Skeletal muscle tissue (tissue), 4 donors: Measurements from ENCODE around the gene ATPAF2. TPM values are rescaled to one million over a fixed set of nuclear protein-coding genes. Genes with fewer than 3 reads are reported as not detected.
A peak's percentile ranks its signal among the peaks of the same experiment; 100 is the strongest.
"Not testable (repeated sequence)": the region's sequence is repeated elsewhere in the genome, so short reads cannot be mapped to it uniquely, and the experiment has no call there.

Experiments
- H3K27ac ChIP-seq: one replicate; pipeline ENCODE4 v1.7.0; 2013; ENCODE audit warnings: mild to moderate bottlenecking, low read depth, low read length, inconsistent platforms
- H3K27me3 ChIP-seq, 3 donors: one replicate each; pipeline ENCODE4 v1.7.0; 2013; ENCODE audit warnings: low read length in 3 of 3; ENCODE audit not compliant: control insufficient read depth in 3 of 3, insufficient read depth in 3 of 3
- H3K36me3 ChIP-seq, 3 donors: one replicate each; pipeline ENCODE4 v1.7.0; 2013; ENCODE audit warnings: low read length in 3 of 3; ENCODE audit not compliant: control insufficient read depth in 3 of 3, insufficient read depth in 3 of 3
- H3K4me1 ChIP-seq, 3 donors: one replicate each; pipeline ENCODE4 v1.7.0; 2013; ENCODE audit warnings: low read length in 3 of 3, mild to moderate bottlenecking in 3 of 3; ENCODE audit not compliant: control insufficient read depth in 3 of 3, insufficient read depth in 3 of 3
- H3K4me3 ChIP-seq, 3 donors: one replicate each; pipeline ENCODE4 v1.7.0; 2013; ENCODE audit warnings: low read length in 3 of 3
- H3K9ac ChIP-seq, 3 donors: one replicate each; pipeline ENCODE4 v1.7.0; 2013; ENCODE audit warnings: low read length in 3 of 3, mild to moderate bottlenecking in 3 of 3, moderate library complexity in 2 of 3, low read depth in 1 of 3
- H3K9me3 ChIP-seq, 3 donors: one replicate each; pipeline ENCODE4 v1.7.0; 2013; ENCODE audit warnings: low read length in 3 of 3; ENCODE audit not compliant: control insufficient read depth in 3 of 3
- total RNA-seq: library from RNA; depleted of rRNA; stranded (reverse); fragments of >200 nt; gene quantifications from one replicate; pipeline ENCODE4 v1.2.3, GENCODE V29; 2014
- donor health status: Osteomylitis.

The ATPAF2 gene
- total RNA-seq, 1 donor from 2014 or later = 19.3 TPM

DNA sequence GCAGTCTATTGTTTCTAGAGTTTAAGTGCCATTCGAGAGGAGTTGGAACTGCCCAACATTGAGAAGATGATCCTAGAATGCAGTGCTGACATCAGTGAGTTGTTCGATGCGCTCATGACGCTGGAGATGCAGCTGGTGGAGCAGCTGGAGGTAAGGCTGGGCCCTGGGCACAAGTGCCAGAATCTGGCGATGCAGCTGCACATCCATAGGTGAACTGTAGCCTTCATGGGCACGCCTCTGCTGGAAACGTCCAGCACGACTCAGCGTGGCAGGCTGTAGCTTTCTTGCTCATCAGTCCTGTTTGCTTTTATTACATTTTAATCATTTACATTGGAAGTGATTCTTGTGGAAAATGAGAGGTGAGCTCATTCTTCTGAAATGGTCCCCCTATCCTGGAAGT lies 34.6 kb downstream of the ATPAF2 start:
- no peaks in the 10 kb centered on the region for H3K9me3 ChIP-seq
- H3K4me3 ChIP-seq = no peak overlapping the region

DNA sequence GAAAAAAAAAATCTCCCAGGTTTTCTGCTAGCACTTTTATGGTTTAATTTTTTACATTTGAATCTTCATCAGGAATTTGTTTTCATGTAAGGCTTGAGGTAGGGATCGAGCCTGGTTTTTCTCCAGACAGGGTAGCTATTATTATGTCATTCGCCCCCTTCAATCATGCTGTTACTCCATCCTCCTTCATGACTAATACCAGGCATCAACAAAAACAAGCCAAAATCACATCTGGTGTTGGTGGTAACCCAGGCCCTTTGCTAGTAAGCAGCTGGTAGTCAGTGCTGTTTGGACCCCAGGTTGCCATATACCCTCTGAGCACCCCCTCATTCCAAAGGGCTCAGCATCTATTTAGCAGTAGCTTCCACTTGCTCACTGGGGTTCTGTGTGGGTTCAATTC lies 36.8 kb downstream of the ATPAF2 start:
- Histone ChIP-seq H3K4me1 (peaks cover 10 to 22% (median 15%) of the 10 kb centered on the region in 3 donors), H3K9me3 (no peaks in the 10 kb centered on the region), H3K36me3 (peaks cover 0 to 4% (median 0%) of the 10 kb centered on the region in 3 donors), H3K9ac (no peak overlapping the region), H3K27ac (no peak overlapping the region), H3K4me3 (no peak overlapping the region), H3K27me3 (no peaks in the 10 kb centered on the region)

More for the DNA sequence above, 34.6 kb downstream of the ATPAF2 start:
- H3K36me3 ChIP-seq = peaks cover 3 to 7% (median 4%) of the 10 kb centered on the region in 3 donors
- H3K4me1 ChIP-seq = peaks cover 10 to 22% (median 15%) of the 10 kb centered on the region in 3 donors
- H3K27me3 ChIP-seq = no peaks in the 10 kb centered on the region
- H3K27ac ChIP-seq = peak overlapping the region; percentile 25
- no peak overlapping the region for H3K9ac ChIP-seq

DNA sequence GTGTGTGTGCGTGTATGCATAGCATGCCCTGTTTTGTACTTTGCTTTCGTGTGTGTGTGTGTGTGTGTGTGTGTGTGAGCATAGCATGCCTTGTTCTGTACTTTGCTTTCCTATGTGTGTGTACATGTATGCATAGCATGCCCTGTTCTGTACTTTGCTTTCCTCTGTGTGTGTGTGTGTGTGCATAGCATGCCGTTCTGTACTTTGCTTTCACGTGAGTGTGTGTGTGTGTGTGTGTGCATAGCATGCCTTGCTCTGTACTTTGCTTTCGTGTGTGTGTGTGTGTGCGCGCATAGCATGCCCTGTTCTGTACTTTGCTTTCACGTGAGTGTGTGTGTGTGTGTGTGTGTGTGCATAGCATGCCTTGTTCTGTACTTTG lies 38.9 kb downstream of the ATPAF2 start:
- no peak overlapping the region for H3K9ac ChIP-seq
- H3K4me3 ChIP-seq = no peak overlapping the region
- H3K27ac ChIP-seq = no peak overlapping the region
- H3K27me3 ChIP-seq = no peaks in the 10 kb centered on the region
- peaks cover 3 to 12% (median 7%) of the 10 kb centered on the region in 3 donors for H3K4me1 ChIP-seq
- no peaks in the 10 kb centered on the region for H3K9me3 ChIP-seq
- H3K36me3 ChIP-seq = no peaks in the 10 kb centered on the region

DNA sequence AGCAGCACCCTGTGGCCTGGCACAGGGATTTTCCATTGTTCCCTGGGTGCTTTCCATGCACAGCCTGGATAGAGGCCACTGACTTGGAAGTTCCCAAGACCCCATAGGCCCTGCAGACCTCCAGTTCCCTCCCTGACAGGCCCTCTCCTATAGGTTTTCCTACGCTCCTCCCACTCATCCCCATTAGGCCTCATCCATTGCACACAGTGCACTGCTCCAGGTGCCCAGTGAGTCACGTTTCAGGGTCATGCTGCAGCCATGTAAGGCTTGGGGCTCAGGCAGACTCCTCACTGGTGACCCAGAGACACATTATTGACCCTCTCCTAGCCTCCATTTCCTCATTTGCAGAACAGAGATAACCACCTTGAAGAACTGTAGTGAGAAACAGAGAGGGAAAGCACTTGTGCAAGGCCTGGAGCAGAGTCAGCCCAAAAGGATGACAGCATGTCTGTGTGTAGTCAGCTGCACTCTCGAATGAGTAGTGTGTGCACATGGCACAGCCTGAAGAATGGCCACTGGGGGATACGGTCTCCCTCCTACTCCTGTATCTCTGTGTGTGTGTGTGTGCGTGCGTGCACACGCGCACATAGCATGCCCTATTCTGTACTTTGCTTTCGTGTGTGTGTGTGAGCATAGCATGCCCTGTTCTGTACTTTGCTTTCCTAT lies 39.5 kb downstream of the ATPAF2 start:
- Histone ChIP-seq H3K9me3 (no peaks in the 10 kb centered on the region), H3K4me3 (no peak overlapping the region), H3K27me3 (no peaks in the 10 kb centered on the region), H3K9ac (no peak overlapping the region), H3K36me3 (no peaks in the 10 kb centered on the region), H3K27ac (no peak overlapping the region), H3K4me1 (peaks cover 0 to 6% (median 2%) of the 10 kb centered on the region in 3 donors)

DNA sequence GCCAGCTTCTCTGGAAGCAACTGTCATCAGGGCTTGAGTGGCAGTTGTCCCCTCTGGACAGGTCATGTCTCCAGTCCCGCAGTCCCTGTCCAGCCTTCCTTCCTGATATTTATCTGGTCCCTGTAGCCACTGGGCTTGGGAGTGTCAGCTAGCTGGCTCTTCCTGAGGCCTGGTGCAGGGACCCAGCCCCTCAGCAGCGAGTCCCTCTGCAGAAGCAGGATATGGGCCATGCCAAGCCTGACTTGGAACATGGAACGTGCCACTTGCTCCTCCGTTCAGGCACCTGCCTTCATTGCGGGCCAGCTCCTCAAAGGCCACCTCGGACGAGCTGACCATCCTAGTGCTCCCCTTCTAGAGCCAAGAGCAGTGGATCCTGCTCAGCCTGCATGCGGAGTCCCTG lies 40.0 kb downstream of the ATPAF2 start:
- Histone ChIP-seq H3K27ac (no peak overlapping the region), H3K4me3 (no peak overlapping the region), H3K9me3 (no peaks in the 10 kb centered on the region), H3K9ac (no peak overlapping the region), H3K36me3 (no peaks in the 10 kb centered on the region), H3K27me3 (no peaks in the 10 kb centered on the region), H3K4me1 (peaks cover 0 to under 1% (median 0%) of the 10 kb centered on the region in 3 donors)

GRCh38 chr17:17995887-17996286 lies 43.1 kb downstream of the ATPAF2 start:
- H3K4me3 ChIP-seq, H3K27ac ChIP-seq, H3K9ac ChIP-seq, H3K36me3 ChIP-seq, H3K27me3 ChIP-seq, H3K9me3 ChIP-seq, H3K4me1 ChIP-seq: not testable (repeated sequence)

- Histone ChIP-seq H3K27me3 (no peaks in the 10 kb centered on the region), H3K4me3 (no peak overlapping the region), H3K36me3 (peaks cover 0 to 2% (median 0%) of the 10 kb centered on the region in 3 donors), H3K9me3 (no peaks in the 10 kb centered on the region), H3K9ac (no peak overlapping the region), H3K27ac (no peak overlapping the region), H3K4me1 (peaks cover 6 to 10% (median 9%) of the 10 kb centered on the region in 3 donors)
These were observed 44.5 kb downstream of the ATPAF2 start for GRCh38 chr17:17994271-17995069.

DNA sequence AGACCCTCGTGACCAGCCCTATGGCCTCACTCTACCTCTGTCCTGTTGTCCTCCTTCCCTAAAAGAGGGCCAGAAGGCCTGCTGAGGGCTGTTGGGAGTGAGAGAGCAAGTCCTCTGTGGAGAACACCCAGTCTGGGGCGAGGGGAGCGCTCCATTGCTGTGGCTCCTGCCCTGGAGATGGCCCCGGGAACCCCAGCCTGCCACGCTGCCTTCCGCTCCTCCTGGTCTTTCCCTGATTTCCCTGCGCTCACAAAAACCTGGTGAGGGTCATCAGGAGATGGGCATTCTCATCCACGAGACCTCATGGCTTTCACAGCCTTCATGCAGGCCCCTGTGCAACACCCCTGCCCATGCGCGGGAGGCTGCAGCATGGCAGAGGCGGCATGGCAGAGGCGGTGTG lies 45.1 kb downstream of the ATPAF2 start:
- Histone ChIP-seq H3K4me1 (peaks cover 6 to 14% (median 11%) of the 10 kb centered on the region in 3 donors), H3K9ac (no peak overlapping the region), H3K27ac (no peak overlapping the region), H3K27me3 (no peaks in the 10 kb centered on the region), H3K9me3 (no peaks in the 10 kb centered on the region), H3K36me3 (peaks cover 0 to 2% (median 2%) of the 10 kb centered on the region in 3 donors), H3K4me3 (no peak overlapping the region)

DNA sequence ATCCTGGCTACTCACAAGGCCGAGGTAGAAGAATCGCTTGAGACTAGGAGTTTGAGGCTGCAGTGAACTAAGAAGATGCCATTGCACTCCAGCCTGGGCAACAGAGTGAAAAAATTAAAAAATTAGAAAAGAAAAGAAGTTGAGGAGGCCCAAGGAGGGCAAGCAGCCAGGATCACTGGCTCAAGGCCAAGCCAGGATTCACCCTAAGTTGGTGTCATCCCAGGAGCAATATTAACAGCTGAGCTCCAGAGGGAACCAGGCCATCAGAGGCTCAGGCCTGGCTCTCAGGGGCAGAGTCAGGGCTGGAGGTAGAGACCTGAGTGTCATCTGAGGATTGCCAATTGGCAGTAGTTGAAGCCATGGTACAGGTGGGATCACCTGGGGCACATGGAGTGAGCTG lies 45.6 kb downstream of the ATPAF2 start:
- Histone ChIP-seq H3K27me3 (no peaks in the 10 kb centered on the region), H3K4me3 (no peak overlapping the region), H3K4me1 (peaks cover 10 to 18% (median 14%) of the 10 kb centered on the region in 3 donors), H3K9me3 (no peaks in the 10 kb centered on the region), H3K36me3 (peaks cover 0 to 2% (median 2%) of the 10 kb centered on the region in 3 donors), H3K27ac (no peak overlapping the region), H3K9ac (no peak overlapping the region)

DNA sequence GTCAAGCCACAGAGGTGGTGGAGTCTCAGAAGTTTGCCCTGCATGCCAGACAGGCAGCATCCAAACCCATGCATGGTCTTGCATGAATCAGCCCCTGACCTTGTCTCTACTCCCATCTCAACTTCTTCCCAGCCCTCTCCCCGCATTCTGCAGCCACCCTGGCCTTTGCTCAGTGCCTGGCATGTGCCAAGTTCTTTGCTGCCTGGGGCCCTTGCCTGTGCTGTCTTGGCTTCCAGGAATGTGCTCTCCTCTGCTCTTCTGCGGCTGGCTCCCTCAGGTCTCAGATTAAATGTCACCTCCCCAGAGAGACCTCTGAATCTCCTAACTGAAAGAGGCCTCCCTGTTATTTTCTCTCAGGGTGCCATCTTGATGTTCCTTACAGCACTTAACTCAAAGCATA lies 48.7 kb downstream of the ATPAF2 start:
- H3K9me3 ChIP-seq = no peaks in the 10 kb centered on the region
- H3K4me1 ChIP-seq = peaks cover 11 to 22% (median 18%) of the 10 kb centered on the region in 3 donors
- H3K36me3 ChIP-seq = peaks cover 0 to 2% (median 2%) of the 10 kb centered on the region in 3 donors
- H3K4me3 ChIP-seq = peak overlapping the region in 1 of 3 donors; percentile 22
- H3K9ac ChIP-seq = no peak overlapping the region
- H3K27ac ChIP-seq = no peak overlapping the region
- H3K27me3 ChIP-seq = no peaks in the 10 kb centered on the region
